ENCODE measurements around the gene TAF9B. TPM values are rescaled to one million over a fixed set of nuclear protein-coding genes. Genes with fewer than 3 reads are reported as not detected.

Gene TAF9B
- total RNA-seq = 5.6 and 20.5 TPM in 2 replicates

GRCh38 chrX:78139160-78140123 is at the start of gene TAF9B:
TSS of gene TAF9B (minus strand) at chrX:78139650. CDS start at chrX:78139611, 39 bp downstream.

GRCh38 chrX:78103623-78104446 is 35.6 kb downstream of the TAF9B start, which contains the start of gene PGK1:
TSS of gene PGK1 (plus strand) at chrX:78104248. CDS start at chrX:78104341, 93 bp downstream.

Other genes with a start within 250 kb of the TAF9B start
- gene MAGT1, start 244.2 kb downstream of the TAF9B start, total RNA-seq = 122 and 180 TPM in 2 replicates
- 432 and 451 TPM in 2 replicates for gene COX7B, start 240.2 kb downstream of the TAF9B start, total RNA-seq
- gene ATP7A, start 229.0 kb downstream of the TAF9B start, total RNA-seq = 13.2 and 17.8 TPM in 2 replicates
- not detected in 2 replicates for gene PGAM4, start 170.0 kb downstream of the TAF9B start, total RNA-seq
- gene PGK1, start 35.4 kb downstream of the TAF9B start, total RNA-seq = 563 and 592 TPM in 2 replicates
- gene CYSLTR1, start 188.0 kb upstream of the TAF9B start, total RNA-seq = not detected in 2 replicates

Measured in regular cardiac myocyte (primary cell).